Measurements from ENCODE around the gene BPIFA2. TPM values are rescaled to one million over a fixed set of nuclear protein-coding genes. Genes with fewer than 3 reads are reported as not detected.

Gene BPIFA2
- total and polyA plus RNA-seq, 2 of the 4 experiments (the other 2 are of a cell fraction), result not detected

DNA sequence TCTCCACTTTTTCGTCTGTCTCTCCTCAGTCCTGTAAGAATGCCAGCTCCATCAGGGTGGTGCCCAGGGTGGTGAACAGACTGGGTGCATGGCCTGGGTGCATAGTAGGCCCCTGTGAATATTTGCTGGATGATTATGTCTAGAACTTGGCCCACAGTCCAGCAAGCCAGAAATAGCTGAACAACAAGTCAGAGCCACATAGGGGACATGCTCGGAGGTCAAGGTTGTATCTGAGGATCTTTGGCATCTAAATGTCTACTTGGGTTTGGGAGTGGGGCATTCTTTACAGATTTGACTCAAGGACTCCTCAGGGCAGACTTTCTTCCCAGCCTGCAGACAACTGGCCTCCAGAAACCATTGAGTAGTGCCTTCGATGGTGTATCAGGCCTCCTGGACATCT lies 31.1 kb downstream of the BPIFA2 start:
- DNase-seq, result no peak
- H4K5ac ChIP-seq (ENCODE audit: low read depth, low read length), result no peak overlapping the region
- no peak overlapping the region for H3K18ac ChIP-seq (ENCODE audit: low read depth, low read length)
- in situ Hi-C loops (cut with MboI; ENCODE audit: low sequenced_read_pairs), result no loop called here
- H2AFZ ChIP-seq (replicated peaks; ENCODE audit: low read length, poor library complexity), result no peak overlapping the region
- H4K20me1 ChIP-seq (ENCODE audit: insufficient read depth, low read length), result no peaks in the 10 kb centered on the region
- no TSS peak for BruUV-seq (replicated peaks)
- H2BK15ac ChIP-seq (ENCODE audit: low read depth, low read length), result no peak overlapping the region
- H3K36me3 ChIP-seq (ENCODE audit: control insufficient read depth, insufficient read depth, low read length), result no peaks in the 10 kb centered on the region
- no CpG with 5 or more reads among the region's 3 CpGs for WGBS, 2 experiments (ENCODE audit: extremely low coverage in 2 of 2, insufficient read length in 1 of 2)
- H2BK5ac ChIP-seq (ENCODE audit: low read depth, low read length, poor library complexity, severe bottlenecking), result no peak overlapping the region
- CTCF ChIA-PET, result no interaction called here
- H3K9me1 ChIP-seq (ENCODE audit: insufficient read depth, low read length), result no peaks in the 10 kb centered on the region
- no peak overlapping the region for H2AK9ac ChIP-seq (replicated peaks; ENCODE audit: low read depth, low read length, poor library complexity)
- ATAC-seq (ENCODE audit: low read depth), result no peak
- TF ChIP-seq MAZ (IDR thresholded peaks at IDR 0.05; ENCODE audit: borderline replicate concordance, low read depth, low read length), result no peak
- TF ChIP-seq NFE2L2 (IDR thresholded peaks at IDR 0.05; ENCODE audit: low read depth, low read length), result no peak
- TF ChIP-seq SMC3 (IDR thresholded peaks at IDR 0.05; ENCODE audit: low read depth, low read length), result no peak
- TF ChIP-seq CHD1 (IDR thresholded peaks at IDR 0.05; ENCODE audit: low read depth, low read length), result no peak
- TF ChIP-seq MAFK (IDR thresholded peaks at IDR 0.05; ENCODE audit: low read depth, low read length), result no peak
- TF ChIP-seq FOS (IDR thresholded peaks at IDR 0.05; ENCODE audit: low read depth, low read length), result no peak
- no peak for TF ChIP-seq RAD21 (IDR thresholded peaks at IDR 0.05; ENCODE audit: low read length)
- no peak for TF ChIP-seq BHLHE40 (IDR thresholded peaks at IDR 0.05; ENCODE audit: low read depth, low read length)
- no peak for TF ChIP-seq RFX5 (IDR thresholded peaks at IDR 0.05; ENCODE audit: low read depth, low read length)
- TF ChIP-seq CEBPB (IDR thresholded peaks at IDR 0.05; ENCODE audit: low read depth, low read length), result no peak
- TF ChIP-seq, protein P1, sequence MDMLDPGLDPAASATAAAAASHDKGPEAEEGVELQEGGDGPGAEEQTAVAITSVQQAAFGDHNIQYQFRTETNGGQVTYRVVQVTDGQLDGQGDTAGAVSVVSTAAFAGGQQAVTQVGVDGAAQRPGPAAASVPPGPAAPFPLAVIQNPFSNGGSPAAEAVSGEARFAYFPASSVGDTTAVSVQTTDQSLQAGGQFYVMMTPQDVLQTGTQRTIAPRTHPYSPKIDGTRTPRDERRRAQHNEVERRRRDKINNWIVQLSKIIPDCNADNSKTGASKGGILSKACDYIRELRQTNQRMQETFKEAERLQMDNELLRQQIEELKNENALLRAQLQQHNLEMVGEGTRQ (IDR thresholded peaks at IDR 0.05; ENCODE audit: low read depth, low read length), result no peak
- TF ChIP-seq, protein P2, sequence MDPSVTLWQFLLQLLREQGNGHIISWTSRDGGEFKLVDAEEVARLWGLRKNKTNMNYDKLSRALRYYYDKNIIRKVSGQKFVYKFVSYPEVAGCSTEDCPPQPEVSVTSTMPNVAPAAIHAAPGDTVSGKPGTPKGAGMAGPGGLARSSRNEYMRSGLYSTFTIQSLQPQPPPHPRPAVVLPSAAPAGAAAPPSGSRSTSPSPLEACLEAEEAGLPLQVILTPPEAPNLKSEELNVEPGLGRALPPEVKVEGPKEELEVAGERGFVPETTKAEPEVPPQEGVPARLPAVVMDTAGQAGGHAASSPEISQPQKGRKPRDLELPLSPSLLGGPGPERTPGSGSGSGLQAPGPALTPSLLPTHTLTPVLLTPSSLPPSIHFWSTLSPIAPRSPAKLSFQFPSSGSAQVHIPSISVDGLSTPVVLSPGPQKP (IDR thresholded peaks at IDR 0.05; ENCODE audit: borderline replicate concordance, low read depth, low read length), result no peak
- TF ChIP-seq MXI1 (IDR thresholded peaks at IDR 0.05; ENCODE audit: borderline replicate concordance, low read depth, low read length), result no peak
- TF ChIP-seq RCOR1 (IDR thresholded peaks at IDR 0.05; ENCODE audit: insufficient replicate concordance, low read length), result no peak
- no peak for TF ChIP-seq POLR2A (IDR thresholded peaks at IDR 0.05; ENCODE audit: low read depth, low read length)
- TF ChIP-seq, protein P3, sequence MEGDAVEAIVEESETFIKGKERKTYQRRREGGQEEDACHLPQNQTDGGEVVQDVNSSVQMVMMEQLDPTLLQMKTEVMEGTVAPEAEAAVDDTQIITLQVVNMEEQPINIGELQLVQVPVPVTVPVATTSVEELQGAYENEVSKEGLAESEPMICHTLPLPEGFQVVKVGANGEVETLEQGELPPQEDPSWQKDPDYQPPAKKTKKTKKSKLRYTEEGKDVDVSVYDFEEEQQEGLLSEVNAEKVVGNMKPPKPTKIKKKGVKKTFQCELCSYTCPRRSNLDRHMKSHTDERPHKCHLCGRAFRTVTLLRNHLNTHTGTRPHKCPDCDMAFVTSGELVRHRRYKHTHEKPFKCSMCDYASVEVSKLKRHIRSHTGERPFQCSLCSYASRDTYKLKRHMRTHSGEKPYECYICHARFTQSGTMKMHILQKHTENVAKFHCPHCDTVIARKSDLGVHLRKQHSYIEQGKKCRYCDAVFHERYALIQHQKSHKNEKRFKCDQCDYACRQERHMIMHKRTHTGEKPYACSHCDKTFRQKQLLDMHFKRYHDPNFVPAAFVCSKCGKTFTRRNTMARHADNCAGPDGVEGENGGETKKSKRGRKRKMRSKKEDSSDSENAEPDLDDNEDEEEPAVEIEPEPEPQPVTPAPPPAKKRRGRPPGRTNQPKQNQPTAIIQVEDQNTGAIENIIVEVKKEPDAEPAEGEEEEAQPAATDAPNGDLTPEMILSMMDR (conservative IDR thresholded peaks at IDR 0.05; ENCODE audit: low read depth, low read length), result no peak
- H2AK5ac ChIP-seq (ENCODE audit: low read depth, low read length), result no peak overlapping the region
- no peak overlapping the region for H4K8ac ChIP-seq (ENCODE audit: low read depth in 2 of 2, low read length in 2 of 2)
- POLR2A ChIA-PET (ENCODE audit: unreplicated experiment), result no interaction called here
- H3K14ac ChIP-seq (replicated peaks; ENCODE audit: low read depth, low read length), result no peak overlapping the region
- no peak overlapping the region for H3K4me2 ChIP-seq (ENCODE audit: low read depth, low read length)
- dilution Hi-C loops (cut with HindIII; ENCODE audit: low sequenced_read_pairs, unreplicated experiment), result no loop called here
- peaks cover 1% of the 10 kb centered on the region; the same call in 1 of the 2 replicates for H3K27me3 ChIP-seq (ENCODE audit: control insufficient read depth, insufficient read depth, low read length)
- H3K9ac ChIP-seq (ENCODE audit: low read depth, low read length), result no peak overlapping the region
- H3K4ac ChIP-seq (ENCODE audit: low read depth, low read length), result no peak overlapping the region
- intact Hi-C loops (cut with micrococcal nuclease), result no loop called here
- no peaks in the 10 kb centered on the region for H3K79me1 ChIP-seq (ENCODE audit: low read depth in 1 of 2, low read length in 2 of 2)
- H3K4me3 ChIP-seq (ENCODE audit: insufficient read depth, low read depth, low read length), result no peak overlapping the region
- no peak overlapping the region for H2BK120ac ChIP-seq (ENCODE audit: low read depth, low read length)
- H3K4me1 ChIP-seq (ENCODE audit: control insufficient read depth, insufficient read depth, low read length), result no peaks in the 10 kb centered on the region
- H3K9me3 ChIP-seq (ENCODE audit: control insufficient read depth, insufficient read depth, low read length), result no peaks in the 10 kb centered on the region
- H3K56ac ChIP-seq (ENCODE audit: extremely low read depth, insufficient read depth, low read length), result no peak overlapping the region
- H3K23ac ChIP-seq (ENCODE audit: low read depth, low read length), result no peak overlapping the region
- H2BK20ac ChIP-seq (ENCODE audit: low read depth, low read length), result no peak overlapping the region
- no peak overlapping the region for H4K91ac ChIP-seq (ENCODE audit: insufficient read depth, low read depth, low read length)
- no peak overlapping the region for H3K27ac ChIP-seq (ENCODE audit: insufficient read depth, low read length)

All from IMR-90 (cell line).